Stimulated activated CD4-positive, alpha-beta T cell treated with anti-CD3 and anti-CD28 coated beads, Interleukin-1b, Interleukin-23, amount 100 ng/mL, for 1 hour (primary cell): ENCODE results near the gene DNAJC25.
A peak's percentile ranks its signal among the peaks of the same experiment; 100 is the strongest.
"Not testable (repeated sequence)": the region's sequence is repeated elsewhere in the genome, so short reads cannot be mapped to it uniquely, and the experiment has no call there.

ENCODE experiments used
- DNase-seq, 2 donors: peaks; one replicate each; pipeline ENCODE4 v3.0.0-alpha.2; 2020; ENCODE audit warnings: low read depth in 2 of 2

The DNAJC25 gene

DNA sequence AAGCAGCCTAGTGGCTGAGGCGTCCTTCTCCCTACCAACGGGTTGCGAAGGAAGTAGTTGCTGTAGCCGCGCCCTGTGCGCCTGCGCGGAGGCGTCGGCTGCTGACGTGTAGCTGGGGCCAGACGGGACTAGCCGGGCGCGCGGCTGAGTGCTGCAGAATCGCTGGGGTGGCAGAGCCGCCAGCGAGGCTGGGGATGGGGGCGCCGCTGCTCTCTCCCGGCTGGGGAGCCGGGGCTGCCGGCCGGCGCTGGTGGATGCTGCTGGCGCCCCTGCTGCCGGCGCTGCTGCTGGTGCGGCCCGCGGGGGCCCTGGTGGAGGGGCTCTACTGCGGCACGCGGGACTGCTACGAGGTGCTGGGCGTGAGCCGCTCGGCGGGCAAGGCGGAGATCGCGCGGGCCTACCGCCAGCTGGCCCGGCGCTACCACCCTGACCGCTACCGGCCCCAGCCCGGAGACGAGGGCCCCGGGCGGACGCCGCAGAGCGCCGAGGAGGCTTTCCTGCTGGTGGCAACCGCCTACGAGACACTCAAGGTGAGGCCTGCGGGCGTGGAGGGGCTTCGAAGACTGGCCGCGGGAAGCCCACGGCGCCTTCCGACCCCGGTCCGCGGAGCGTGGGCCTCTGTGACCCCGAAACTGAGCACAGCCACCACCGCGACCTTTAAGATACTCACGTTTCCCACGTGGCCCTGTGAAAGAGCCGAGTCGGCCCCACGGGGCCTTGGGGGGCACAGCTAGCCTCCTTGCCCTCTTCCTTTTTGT, at the start of gene DNAJC25:
TSS of gene DNAJC25 (plus strand) at position 121 of the 758 bp plus-strand sequence. CDS start at position 195, 74 bp downstream.
- peak; percentile 83 to 92 for DNase-seq

DNA sequence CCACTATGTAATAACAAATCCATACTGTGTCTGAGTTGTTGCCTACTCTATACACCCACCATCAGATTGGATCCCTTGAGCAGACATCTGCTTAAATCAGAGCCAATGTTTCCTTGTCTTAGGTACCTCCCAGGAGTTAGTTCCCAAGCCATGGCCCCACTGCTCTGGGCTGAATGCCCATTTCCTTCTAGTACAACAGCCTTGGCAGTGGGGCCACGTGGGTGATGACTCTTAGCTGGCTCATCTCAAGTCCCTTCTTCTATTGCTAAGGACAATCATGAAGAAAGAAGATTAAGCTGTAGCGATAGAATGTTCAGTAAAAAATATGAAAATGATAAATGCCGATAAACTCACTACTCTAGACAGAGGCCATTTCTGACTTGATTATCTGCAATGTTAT, 48.2 kb upstream of the DNAJC25 start:
- no peak for DNase-seq

DNA sequence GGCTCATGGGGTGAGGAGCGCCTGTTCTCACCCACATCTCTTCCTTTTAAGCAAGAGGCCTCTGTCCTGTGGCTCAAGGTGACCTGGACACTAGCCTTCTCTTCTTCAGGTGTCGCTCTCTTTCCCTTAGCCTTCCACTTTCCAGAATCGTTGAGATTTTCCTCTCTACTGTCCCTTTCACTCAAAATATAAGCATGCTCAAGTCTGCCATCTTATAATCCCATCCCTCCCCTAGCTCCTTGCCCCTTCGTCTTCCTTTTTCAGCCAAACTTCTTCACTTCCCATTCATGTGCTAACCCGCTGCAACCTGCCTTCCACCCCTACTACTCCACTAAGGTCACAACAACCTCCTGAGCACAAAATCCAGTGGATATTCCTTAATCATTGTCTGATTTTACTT, 44.8 kb upstream of the DNAJC25 start:
- no peak for DNase-seq

DNA sequence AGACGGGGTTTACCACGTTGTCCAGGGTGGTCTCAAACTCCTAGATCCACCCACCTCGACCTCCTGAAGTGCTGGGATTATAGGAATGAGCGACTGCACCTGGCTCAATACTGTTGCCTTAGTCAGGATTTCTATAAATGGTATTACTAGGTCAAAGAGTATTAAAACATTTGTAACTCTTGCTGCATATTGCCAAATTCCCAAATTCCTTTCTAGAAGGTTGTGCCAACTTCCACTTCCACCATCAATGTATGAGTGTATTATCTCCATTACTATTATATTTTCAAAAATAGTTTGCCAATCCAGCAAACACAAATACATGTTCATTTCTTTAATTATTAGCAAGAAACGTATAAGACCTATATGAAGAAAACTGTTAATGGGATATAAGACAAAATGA, 42.3 kb upstream of the DNAJC25 start:
- no peak for DNase-seq

DNA sequence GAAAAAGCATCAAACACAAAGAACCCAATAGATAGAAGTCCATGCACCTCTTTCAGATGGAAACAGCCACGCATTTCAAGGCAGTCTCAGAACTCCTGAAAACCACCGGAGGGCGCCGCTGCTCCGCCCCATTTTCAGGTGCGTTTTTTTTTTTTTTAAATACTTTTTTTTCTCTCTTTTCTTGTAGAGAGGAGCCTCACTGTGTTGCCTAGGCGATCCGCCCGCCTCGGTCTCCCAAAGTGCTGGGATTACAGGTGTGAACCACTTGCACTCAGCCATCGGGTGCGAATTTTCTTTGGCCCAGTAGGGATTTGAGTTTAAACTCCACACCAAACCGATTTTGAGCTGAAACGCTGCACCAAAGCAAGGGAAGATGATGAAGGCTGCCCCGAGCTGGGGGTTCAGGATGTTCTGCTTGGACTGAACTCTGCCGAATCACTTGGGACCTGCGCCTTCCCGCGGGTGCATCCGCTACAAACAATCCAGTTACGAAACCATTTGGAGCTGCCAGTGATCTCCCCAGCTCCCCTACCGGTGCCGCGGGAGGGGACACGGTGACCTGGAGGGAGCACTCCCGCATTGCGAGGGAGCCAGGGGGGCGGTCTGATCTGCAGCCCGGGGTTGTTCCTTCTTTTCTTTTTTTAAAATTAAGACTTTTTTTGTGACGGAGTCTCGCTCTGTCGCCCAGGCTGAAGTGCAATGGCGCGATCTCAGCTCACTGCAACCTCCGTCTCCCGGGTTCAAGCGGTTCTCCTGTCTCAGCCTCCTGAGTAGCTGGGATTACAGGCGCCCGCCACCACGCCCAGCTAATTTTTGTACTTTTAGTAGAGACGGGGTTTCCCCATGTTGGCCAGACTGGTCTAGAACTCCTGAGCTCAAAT, 33.0 kb upstream of the DNAJC25 start:
- DNase-seq, result peak; percentile 17

DNA sequence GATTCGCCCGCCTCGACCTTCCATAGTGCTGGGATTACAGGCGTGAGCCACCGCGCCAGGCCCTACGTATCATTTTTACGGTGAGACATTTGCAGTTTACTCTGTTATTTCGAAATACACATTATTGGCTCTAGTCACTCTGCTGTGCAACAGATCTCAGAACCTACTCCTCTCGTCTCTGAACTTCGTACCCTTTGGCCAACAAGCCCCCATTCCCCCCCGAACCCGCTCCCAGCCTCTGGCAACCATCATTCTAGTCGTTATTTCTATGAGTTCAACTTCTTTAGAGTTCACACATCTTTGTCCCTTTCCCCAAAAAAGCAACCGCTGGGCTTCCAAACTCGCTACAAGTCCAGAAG, 32.4 kb upstream of the DNAJC25 start:
- no peak for DNase-seq

DNA sequence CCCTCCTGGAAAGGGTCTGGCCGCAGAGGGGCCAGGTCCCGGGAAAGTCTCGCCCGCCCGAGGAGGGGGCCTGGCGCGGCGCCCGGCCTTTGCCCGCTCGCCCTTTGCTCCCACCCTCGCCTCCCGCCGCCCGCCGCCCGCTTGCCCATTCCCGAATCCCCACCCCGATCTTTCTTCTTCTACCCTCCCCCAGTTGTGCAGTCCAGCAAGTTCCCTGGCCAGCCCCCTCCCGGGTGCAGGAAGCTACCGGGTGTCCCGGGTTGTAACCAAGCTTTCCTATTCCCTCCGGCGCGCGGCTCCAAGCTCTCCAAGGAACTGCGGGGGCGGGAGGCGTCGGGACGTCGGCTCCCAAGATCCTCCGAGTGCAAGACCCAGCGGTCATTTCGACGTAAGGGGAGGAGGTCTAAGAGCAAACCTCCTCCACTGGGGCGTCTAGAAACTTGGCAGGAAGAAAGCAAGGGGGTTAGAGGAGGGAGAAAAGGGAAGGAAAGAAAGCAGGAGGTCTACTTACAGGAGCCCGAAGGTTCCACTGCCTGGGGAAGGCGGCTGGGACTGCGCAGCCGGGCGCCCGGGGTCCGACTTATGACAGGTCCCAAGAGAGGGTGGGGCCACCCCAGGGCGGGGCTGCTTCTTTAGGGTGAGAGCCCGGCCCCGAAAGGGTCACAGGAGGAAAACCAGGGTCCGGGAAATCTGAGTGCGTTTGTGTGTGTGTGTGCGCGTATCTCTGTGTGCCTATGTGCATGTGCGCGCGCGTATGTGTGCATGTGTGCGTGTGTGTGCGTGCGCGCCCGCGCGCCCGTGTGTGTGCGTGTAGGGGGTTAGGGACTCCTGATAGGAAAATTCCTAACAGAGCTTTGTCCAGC, 31.8 kb upstream of the DNAJC25 start, which contains the start of gene PTGR1:
TSS of gene PTGR1 (minus strand) at position 556 of the 863 bp plus-strand sequence. CDS start 2,225 bp downstream, outside the sequence.
- no peak for DNase-seq

DNA sequence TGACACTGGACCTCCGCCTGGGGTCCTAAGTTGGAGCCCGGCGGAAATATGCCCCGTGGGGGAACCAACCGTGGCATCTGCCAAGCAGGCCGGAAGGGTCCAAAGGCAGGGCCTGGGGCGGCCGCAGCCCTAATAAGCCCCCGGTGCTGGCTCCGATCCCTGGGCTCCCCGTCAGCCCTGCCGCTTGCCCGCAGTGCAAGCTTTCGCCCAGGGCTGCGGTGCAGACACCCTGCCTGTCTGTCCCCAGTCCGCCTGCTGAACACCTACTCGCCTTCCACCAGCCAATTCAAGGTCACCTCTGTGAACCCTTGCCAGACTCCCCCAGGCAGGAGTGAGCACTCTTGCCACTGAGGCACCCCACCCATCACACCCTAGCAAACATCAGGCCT, 31.2 kb upstream of the DNAJC25 start:
- DNase-seq, result no peak

DNA sequence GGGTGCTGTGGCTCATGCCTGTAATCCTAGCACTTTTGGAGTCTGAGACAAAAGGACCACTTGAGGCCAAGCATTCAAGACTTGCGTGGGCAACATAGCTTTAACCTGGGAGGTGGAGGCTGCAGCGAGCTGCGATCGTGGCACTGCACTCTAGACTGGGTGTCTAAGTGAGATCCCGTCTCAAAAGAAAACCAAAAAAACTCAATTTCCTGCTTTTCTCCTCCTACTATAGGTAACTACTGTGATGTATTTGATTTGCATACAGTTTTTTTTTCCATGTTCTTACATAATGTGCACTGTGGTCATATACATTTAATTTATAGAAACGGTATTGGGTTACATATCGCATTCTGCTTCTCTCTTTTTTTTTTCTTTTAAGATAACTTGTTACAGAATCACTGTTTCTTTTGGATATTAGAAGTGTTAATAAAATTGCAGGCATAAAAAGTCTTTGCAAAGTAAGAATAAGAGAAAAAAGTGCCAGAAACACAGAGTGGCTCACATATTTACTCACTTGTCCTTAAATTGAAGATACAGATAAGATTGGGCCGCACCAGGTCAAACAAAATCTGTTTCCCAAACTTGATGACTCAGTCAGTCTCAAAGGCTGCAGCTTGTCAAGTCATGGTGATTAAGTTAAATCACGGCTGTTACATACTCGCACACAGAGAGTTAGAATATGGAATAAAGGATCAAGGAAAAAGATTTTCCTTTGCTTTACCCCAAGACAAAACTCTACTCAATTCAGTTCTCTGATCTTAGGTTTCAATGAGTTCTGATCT, 29.7 kb upstream of the DNAJC25 start:
- no peak for DNase-seq

DNA sequence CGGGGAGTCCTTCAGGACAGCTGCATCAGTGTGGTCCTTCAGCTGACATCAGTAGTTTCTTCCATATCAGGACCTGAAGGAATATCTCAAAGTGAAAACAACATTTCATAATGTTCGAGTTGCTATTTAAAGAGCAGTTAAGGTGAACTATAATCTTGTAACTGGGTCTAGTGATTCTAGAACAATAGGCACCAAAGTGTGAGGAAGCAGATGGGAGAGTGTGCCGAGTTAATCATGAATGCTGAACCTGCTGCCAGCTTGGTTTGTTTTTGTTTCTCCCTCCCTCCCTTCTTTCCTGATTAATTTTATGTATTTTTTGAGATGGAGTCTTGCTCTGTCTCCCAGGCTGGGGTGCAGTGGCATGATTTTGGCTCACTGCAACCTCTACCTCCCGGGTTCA, 28.1 kb upstream of the DNAJC25 start:
- no peak for DNase-seq

DNA sequence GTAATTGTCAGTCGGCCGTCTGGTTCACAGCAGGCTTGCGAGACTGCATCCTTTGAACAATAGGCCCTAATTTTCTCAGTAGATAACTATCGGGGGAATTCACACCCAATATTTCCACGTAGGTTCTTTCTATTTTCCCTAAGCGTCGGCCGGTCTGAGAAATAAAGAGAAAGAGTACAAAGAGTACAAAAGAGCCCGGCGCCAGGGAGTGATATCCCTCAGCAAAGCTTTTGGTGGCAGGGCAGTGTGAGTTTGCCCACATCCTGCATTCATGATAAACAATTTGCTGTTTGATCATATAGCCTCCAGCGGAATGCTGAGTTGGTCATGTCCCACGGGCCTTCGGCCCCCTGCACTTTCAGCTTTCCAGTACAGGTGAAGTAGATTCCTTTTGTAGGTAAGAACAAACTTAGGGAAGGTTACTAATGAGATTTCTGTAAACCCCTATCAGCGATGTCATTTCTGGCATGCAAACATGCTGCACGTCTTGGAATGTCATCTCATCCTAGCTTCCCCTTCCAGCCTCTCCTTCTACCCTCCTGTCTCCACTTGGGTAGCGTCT, 27.0 kb upstream of the DNAJC25 start:
- no peak for DNase-seq

DNA sequence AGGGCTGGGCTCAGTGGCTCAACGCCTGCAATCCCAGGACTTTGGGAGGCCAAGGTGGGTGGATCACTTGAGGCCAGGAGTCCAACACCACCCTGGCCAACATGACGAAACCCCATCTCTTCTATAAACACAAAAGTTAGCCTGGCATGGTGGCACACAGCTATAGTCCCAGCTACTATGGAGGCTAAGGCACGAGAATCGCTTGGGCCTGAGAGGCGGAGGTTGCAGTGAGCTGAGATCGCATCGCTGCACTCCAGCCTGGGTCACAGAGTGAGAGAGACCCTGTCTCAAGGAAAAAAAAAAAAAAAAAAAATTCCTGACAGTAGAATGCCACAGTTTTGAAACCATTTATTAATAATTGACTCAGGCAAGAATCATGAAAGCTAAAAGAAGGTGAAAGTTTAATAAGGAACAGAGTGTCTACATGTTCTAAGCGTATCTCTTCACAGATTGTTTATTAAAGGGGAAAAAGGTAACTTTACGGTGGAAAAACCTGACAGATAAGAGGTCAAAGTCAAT, 26.0 kb upstream of the DNAJC25 start:
- no peak for DNase-seq

DNA sequence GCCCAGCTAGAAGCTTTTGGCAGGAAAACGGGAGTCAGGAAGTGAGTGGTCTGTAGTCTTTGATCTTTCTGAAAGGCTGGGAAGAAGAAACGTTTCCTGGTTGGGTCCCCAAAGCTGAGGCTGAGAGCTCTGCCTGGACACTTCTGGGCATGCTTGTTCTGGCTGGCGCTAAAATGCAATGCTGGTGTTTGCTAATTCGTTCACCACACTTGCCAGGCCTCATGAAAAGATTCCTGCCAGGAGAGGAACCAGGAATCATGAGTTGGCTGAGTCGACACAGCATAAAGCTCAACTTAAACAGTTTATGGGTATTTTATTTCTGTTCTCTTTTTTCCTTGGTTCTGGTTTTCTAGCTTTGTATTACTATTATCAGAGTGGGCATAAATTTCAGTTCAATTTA, 21.0 kb upstream of the DNAJC25 start:
- no peak for DNase-seq

DNA sequence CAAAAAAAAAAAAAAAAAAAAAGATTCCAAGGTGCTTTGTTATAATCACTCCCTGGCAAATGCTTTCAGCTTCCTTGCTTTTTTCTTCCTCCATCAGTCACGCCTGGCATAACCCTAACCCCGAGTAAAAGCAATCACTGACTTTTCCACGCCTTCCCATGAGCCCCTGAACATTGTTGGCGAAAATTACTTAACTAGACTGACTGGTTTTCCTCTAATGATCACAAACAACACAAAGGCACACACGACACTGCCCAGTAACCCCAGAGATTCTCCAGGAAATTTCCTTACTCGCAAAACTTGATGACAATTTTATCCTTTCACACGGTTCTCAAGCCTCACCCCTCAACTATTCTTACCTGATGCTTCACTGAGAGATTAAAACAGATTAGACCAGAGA, 20.3 kb upstream of the DNAJC25 start:
- DNase-seq, result no peak

DNA sequence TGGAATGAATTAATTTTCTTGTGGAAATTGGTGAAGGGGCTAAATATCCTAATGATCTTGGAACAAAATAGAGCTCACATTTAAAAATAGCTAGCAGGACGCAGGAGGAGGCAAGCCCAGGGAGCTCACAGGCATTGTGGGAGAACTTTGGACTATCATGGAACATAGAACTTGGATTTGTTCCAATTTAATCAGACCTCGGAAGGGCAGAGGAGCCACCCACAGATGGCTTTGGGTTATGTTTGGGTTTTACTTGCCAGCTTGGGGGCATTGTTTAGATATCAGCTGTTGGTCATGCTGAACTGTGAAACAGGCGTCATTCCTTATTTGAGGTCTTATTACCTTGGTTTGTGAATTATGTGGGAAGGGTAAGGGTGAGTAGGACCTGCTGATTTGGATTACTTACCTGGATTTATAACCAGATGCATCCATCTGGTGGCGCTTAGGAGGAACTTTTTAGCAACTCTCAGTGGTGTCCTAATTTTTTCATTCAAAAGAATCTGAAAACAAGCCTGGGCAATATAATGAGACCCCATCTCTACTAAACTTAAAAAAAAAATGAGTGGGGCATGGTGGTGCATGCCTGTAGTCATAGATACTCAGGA, 17.6 kb upstream of the DNAJC25 start:
- DNase-seq, result no peak

DNA sequence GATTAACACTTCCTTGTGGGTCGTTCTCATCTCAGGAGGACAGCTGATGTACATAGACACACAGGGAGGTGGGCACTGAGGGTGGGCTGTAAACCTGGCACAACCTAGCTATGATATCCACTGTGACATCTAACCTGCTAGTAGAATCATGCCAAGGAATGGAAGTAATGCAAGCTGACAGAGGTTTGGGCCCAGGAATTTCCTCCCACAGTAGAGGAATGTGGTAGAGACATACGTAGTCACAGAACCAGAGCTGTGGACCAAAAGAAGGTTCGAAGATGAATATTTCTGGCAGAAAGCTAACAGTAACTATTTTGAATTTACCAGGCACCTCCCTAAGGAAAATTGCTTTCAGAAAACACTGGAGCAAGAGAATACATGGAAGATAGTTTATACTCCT, 15.2 kb upstream of the DNAJC25 start:
- DNase-seq, result no peak

DNA sequence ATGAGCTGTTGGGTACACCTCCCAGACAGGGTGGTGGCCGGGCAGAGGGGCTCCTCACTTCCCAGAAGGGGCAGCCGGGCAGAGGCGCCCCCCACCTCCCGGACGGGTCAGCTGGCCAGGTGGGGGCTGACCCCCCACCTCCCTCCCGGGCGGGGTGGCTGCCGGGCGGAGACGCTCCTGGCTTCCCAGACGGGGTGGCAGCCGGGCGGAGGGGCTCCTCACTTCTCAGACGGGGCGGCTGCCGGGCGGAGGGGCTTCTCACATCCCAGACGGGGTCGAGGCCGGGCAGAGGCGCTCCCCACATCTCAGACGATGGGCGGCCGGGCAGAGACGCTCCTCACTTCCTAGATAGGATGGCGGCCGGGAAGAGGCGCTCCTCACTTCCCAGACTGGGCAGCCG, 13.8 kb upstream of the DNAJC25 start:
- DNase-seq, result not testable (repeated sequence)

DNA sequence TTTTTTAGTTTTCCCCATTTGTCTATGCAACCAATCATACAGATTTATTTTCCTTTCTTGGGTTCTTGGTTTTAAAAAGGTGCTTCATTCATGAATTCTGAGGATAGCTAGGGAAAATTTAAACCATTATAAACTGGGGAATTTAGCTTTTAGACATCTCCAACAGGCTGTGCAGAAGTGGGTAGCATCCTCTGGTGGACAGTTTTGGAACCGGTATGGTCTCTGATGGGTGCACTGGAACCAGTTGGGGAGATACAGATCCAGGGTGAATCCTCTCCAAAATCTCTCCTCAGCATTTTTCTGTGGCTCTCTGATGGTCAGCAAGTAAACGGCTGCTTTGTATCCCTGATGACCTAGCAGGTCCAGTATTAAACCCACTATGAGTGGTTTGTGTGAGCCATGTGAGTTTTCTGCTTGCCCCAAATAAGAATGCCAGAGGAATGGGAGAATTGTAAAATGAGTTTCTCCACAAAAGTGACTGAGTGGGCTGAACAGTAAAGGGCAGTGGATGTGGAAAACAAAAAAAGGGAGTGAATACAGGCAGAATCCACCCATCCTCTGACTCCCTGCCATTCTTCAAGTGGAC, 9.1 kb upstream of the DNAJC25 start:
- no peak for DNase-seq

DNA sequence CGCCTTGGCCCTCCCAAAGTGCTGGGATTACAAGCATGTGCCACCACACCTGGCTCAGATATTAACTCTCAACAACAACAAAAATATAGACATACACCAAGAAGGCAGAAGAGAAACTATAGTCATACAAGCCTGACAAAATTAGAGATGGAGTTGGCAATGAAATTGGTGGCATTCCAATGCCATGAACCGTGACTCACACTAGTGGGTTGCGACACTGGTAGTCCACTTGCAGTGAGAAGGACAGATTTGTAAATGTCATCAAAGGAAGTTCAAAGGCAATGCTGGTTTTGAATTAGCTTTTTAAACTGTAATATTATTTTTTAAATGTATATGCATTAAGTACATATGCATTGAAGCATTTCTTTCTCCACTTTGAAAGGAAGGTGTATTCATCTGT, 8.5 kb upstream of the DNAJC25 start:
- no peak for DNase-seq
